Endometrium (tissue), 2 donors: Measurements from ENCODE around the gene MAP3K5.
"Not testable (repeated sequence)": the region's sequence is repeated elsewhere in the genome, so short reads cannot be mapped to it uniquely, and the experiment has no call there.

ENCODE experiments used
- FAIRE-seq: peaks from 2 replicates; lab custom pipeline; 2012; peaks lifted over from hg19 to GRCh38; lab: Jason Lieb, UNC
- donor health status: control.
- donor health status: control.

Gene MAP3K5

GRCh38 chr6:136792410-136793262, at the start of gene MAP3K5:
Gene MAP3K5 (minus strand): TSS chr6:136792477. CDS start chr6:136792157, 320 bp downstream.
- FAIRE-seq = no peak

- no peak for FAIRE-seq
Measured at GRCh38 chr6:136840276-136841001, 48.2 kb upstream of the MAP3K5 start.

- FAIRE-seq = no peak
Measured at GRCh38 chr6:136831873-136832562, 39.7 kb upstream of the MAP3K5 start.

- FAIRE-seq = no peak
Measured at GRCh38 chr6:136826216-136826615, 33.9 kb upstream of the MAP3K5 start.

- no peak for FAIRE-seq
Measured at GRCh38 chr6:136823128-136823660, 30.9 kb upstream of the MAP3K5 start.

- peak; percentile 48 for FAIRE-seq
Measured at GRCh38 chr6:136822376-136823127, 30.3 kb upstream of the MAP3K5 start, which contains the start of gene PEX7. Gene PEX7 (plus strand): TSS chr6:136822592. CDS start chr6:136822666, 74 bp downstream.

GRCh38 chr6:136822046-136822375, 29.7 kb upstream of the MAP3K5 start:
- no peak for FAIRE-seq

- no peak for FAIRE-seq
Measured at GRCh38 chr6:136820561-136820960, 28.3 kb upstream of the MAP3K5 start.

- FAIRE-seq = no peak
Measured at GRCh38 chr6:136816656-136817055, 24.4 kb upstream of the MAP3K5 start.

- not testable (repeated sequence) for FAIRE-seq
Measured at GRCh38 chr6:136815608-136816007, 23.3 kb upstream of the MAP3K5 start.

- no peak for FAIRE-seq
Measured at GRCh38 chr6:136812174-136812573, 19.9 kb upstream of the MAP3K5 start.

GRCh38 chr6:136811272-136811671, 19.0 kb upstream of the MAP3K5 start:
- no peak for FAIRE-seq

- no peak for FAIRE-seq
Measured at GRCh38 chr6:136809091-136809860, 17.0 kb upstream of the MAP3K5 start.

GRCh38 chr6:136803608-136804007, 11.3 kb upstream of the MAP3K5 start:
- no peak for FAIRE-seq

- no peak for FAIRE-seq
Measured at GRCh38 chr6:136801581-136801980, 9.3 kb upstream of the MAP3K5 start.

GRCh38 chr6:136798044-136798443, 5.8 kb upstream of the MAP3K5 start:
- FAIRE-seq = no peak

- no peak for FAIRE-seq
Measured at GRCh38 chr6:136795996-136796395, 3.7 kb upstream of the MAP3K5 start.

- peak; percentile 76 for FAIRE-seq
Measured at GRCh38 chr6:136795386-136795785, 3.1 kb upstream of the MAP3K5 start.

GRCh38 chr6:136793363-136793762, 1.1 kb upstream of the MAP3K5 start:
- FAIRE-seq = no peak

- no peak for FAIRE-seq
Measured at GRCh38 chr6:136792095-136792409, 225 bp downstream of the MAP3K5 start.
